Retinal pigment epithelial cell (primary cell): ENCODE measurements around the gene FMC1.

Experiments used
- DNase-seq: peaks from one replicate; pipeline ENCODE4 v3.0.0-alpha.2; 2010; ENCODE audit warnings: low read depth
- H3K4me3 ChIP-seq: 2 replicates; pipeline ENCODE4 v1.5.1; 2011; ENCODE audit warnings: mild to moderate bottlenecking, low read length, control low read depth, moderate library complexity
- CTCF ChIP-seq: conservative IDR thresholded peaks from 2 replicates; pipeline ENCODE4 v1.5.1; 2011; ENCODE audit warnings: low read depth, low read length, control low read depth, inconsistent platforms

The FMC1 gene

GRCh38 chr7:139382439-139382838, 41.3 kb downstream of the FMC1 start:
- DNase-seq: no peak
- H3K4me3 ChIP-seq: no peak overlapping the region
- no peak for TF ChIP-seq CTCF

- DNase-seq: no peak
- no peak overlapping the region for H3K4me3 ChIP-seq
- no peak for TF ChIP-seq CTCF
Observed at GRCh38 chr7:139384611-139385010, 43.5 kb downstream of the FMC1 start.

- no peak for TF ChIP-seq CTCF
- H3K4me3 ChIP-seq: no peak overlapping the region
- no peak for DNase-seq
Observed at GRCh38 chr7:139387594-139387993, 46.5 kb downstream of the FMC1 start.

GRCh38 chr7:139389091-139389490, 48.0 kb downstream of the FMC1 start:
- no peak overlapping the region for H3K4me3 ChIP-seq
- no peak for DNase-seq
- TF ChIP-seq CTCF: no peak

GRCh38 chr7:139389774-139390173, 48.6 kb downstream of the FMC1 start:
- H3K4me3 ChIP-seq: no peak overlapping the region
- TF ChIP-seq CTCF: no peak
- DNase-seq: no peak

GRCh38 chr7:139393621-139394211, 52.6 kb downstream of the FMC1 start:
- DNase-seq: no peak
- TF ChIP-seq CTCF: no peak
- H3K4me3 ChIP-seq: no peak overlapping the region

- no peak for DNase-seq
- H3K4me3 ChIP-seq: no peak overlapping the region
- no peak for TF ChIP-seq CTCF
Observed at GRCh38 chr7:139394540-139394939, 53.4 kb downstream of the FMC1 start.
